Measurements from ENCODE around the gene IFI44L. TPM values are rescaled to one million over a fixed set of nuclear protein-coding genes. Genes with fewer than 3 reads are reported as not detected.

The IFI44L gene
- total RNA-seq, 1 donor from 2014 or later = 5.4 TPM

DNA sequence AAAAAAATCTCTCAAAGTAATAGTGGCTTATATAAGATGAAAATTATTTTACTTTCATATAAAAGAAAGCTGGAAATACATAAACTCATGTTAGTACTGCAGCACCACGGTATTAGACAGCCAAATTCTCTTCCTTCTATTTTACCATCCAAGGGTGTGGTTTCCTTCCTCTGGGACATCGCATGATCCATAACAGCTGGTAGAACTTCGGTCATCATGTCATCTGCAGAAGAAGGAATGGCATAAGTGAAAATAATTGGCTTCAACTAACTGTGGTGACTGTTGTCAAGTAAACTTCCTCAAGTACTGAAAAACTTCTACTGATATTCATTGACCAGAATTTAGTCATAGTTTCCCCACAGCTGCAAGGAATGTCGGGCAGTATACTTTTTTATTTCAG, 28.3 kb upstream of the IFI44L start:
- H3K27ac ChIP-seq (replicated peaks) = no peak overlapping the region
- intact Hi-C loops (cut with micrococcal nuclease) = no loop called here
- no peak overlapping the region for H3K4me3 ChIP-seq
- TF ChIP-seq, protein P1, sequence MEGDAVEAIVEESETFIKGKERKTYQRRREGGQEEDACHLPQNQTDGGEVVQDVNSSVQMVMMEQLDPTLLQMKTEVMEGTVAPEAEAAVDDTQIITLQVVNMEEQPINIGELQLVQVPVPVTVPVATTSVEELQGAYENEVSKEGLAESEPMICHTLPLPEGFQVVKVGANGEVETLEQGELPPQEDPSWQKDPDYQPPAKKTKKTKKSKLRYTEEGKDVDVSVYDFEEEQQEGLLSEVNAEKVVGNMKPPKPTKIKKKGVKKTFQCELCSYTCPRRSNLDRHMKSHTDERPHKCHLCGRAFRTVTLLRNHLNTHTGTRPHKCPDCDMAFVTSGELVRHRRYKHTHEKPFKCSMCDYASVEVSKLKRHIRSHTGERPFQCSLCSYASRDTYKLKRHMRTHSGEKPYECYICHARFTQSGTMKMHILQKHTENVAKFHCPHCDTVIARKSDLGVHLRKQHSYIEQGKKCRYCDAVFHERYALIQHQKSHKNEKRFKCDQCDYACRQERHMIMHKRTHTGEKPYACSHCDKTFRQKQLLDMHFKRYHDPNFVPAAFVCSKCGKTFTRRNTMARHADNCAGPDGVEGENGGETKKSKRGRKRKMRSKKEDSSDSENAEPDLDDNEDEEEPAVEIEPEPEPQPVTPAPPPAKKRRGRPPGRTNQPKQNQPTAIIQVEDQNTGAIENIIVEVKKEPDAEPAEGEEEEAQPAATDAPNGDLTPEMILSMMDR (IDR thresholded peaks at IDR 0.05; ENCODE audit: borderline replicate concordance) = no peak
- H3K9me3 ChIP-seq (replicated peaks) = peaks cover 15% of the 10 kb centered on the region
- no peaks in the 10 kb centered on the region for H3K36me3 ChIP-seq
- no peaks in the 10 kb centered on the region for H3K27me3 ChIP-seq (ENCODE audit: low read depth)
- DNase-seq = no peak
- no peaks in the 10 kb centered on the region for H3K4me1 ChIP-seq

DNA sequence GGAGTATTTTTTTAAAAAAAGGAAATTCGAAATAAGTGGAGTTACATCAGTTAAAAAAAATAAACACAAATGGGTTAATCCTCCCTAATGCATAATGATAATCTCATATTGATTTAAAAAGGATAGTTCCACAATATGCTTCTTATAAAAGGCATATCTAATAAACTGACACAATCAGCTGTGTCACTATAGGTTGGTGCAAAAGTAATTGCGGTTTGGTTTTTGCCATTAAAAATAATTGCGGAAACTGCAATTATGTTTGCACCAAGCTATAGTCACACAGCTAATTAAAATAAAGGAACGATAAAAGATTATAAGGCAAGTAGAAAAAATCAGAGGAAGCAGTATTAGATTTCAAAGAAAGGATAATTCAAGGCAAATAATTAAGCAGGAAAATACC, 21.0 kb upstream of the IFI44L start:
- Histone ChIP-seq H3K4me1 (no peaks in the 10 kb centered on the region), H3K27me3 (ENCODE audit: low read depth) (no peaks in the 10 kb centered on the region), H3K4me3 (no peak overlapping the region), H3K27ac (replicated peaks) (no peak overlapping the region), H3K36me3 (no peaks in the 10 kb centered on the region), H3K9me3 (replicated peaks) (peaks cover 13% of the 10 kb centered on the region)
- DNase-seq = no peak
- intact Hi-C loops (cut with micrococcal nuclease) = no loop called here
- TF ChIP-seq, protein P1 (IDR thresholded peaks at IDR 0.05; ENCODE audit: borderline replicate concordance) = no peak

DNA sequence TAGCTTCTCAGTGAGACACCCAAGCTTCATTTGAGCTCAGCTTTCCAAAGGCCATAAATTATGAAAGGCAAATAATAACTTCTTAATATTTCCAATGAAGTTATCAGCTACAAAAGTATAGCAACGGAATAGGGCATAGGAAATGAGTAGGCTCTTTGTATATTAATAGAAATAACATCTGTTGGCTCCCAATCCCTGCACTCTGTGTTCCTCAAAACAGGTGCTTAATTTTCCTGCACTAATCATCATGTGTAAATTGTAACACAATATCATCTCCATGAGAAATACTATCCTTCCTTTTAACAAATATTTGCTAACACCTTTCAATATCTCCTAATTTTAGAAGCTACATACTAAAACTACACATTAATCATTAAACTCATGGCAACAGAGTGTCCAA, 19.2 kb upstream of the IFI44L start:
- H3K4me3 ChIP-seq = no peak overlapping the region
- no peaks in the 10 kb centered on the region for H3K27me3 ChIP-seq (ENCODE audit: low read depth)
- TF ChIP-seq, protein P1 (IDR thresholded peaks at IDR 0.05; ENCODE audit: borderline replicate concordance) = no peak
- no peaks in the 10 kb centered on the region for H3K9me3 ChIP-seq (replicated peaks)
- H3K27ac ChIP-seq (replicated peaks) = no peak overlapping the region
- no peaks in the 10 kb centered on the region for H3K4me1 ChIP-seq
- intact Hi-C loops (cut with micrococcal nuclease) = no loop called here
- DNase-seq = no peak
- no peaks in the 10 kb centered on the region for H3K36me3 ChIP-seq

DNA sequence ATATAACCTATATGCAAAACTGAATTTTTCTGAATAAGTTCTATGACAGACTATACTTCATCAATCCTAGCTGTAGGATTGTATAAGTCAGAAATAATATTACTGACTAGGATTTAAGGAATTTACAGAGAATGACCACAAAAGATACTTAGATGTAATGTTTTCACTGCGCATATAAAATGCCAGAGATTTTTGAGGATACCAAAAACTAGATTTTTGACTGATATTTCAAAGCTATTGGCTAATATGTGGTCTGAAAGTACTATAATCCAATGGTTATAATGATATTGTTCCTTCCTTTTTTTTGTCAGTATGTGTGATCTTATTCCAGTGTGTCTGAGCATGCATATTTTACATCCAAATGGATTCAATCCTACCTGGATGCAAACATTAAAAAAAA, 17.0 kb upstream of the IFI44L start:
- TF ChIP-seq, protein P1 (IDR thresholded peaks at IDR 0.05; ENCODE audit: borderline replicate concordance) = no peak
- H3K4me3 ChIP-seq = no peak overlapping the region
- H3K4me1 ChIP-seq = no peaks in the 10 kb centered on the region
- H3K36me3 ChIP-seq = no peaks in the 10 kb centered on the region
- intact Hi-C loops (cut with micrococcal nuclease) = no loop called here
- DNase-seq = no peak
- H3K9me3 ChIP-seq (replicated peaks) = no peaks in the 10 kb centered on the region
- H3K27ac ChIP-seq (replicated peaks) = no peak overlapping the region
- peaks cover 8% of the 10 kb centered on the region for H3K27me3 ChIP-seq (ENCODE audit: low read depth)

DNA sequence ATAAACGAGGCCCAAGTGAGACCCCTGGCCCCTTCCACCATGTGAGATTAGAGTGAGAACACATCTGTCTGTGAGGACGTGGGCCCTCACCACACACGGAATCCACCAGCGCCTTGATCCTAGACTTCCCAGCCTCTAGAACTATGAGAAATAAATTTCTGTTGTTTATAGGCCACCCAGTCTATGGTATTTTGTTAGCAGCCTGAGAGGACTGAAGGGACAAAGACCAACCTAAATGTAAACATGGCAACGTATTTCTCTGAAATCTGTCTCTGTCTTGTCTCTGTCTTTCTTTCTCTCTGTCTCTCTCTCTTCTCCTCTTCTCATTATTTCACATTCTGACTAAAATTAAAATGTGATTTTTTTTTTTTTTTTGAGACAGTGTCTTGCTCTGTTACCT, 15.6 kb upstream of the IFI44L start:
- H3K27me3 ChIP-seq (ENCODE audit: low read depth) = peaks cover 9% of the 10 kb centered on the region
- H3K4me1 ChIP-seq = no peaks in the 10 kb centered on the region
- TF ChIP-seq, protein P1 (IDR thresholded peaks at IDR 0.05; ENCODE audit: borderline replicate concordance) = no peak
- intact Hi-C loops (cut with micrococcal nuclease) = loop anchor here (5.0 kb wide), 1 partner anchor 467 kb away; no protein-coding TSS in a partner anchor
- H3K4me3 ChIP-seq = no peak overlapping the region
- no peaks in the 10 kb centered on the region for H3K36me3 ChIP-seq
- H3K27ac ChIP-seq (replicated peaks) = no peak overlapping the region
- H3K9me3 ChIP-seq (replicated peaks) = no peaks in the 10 kb centered on the region
- DNase-seq = no peak

DNA sequence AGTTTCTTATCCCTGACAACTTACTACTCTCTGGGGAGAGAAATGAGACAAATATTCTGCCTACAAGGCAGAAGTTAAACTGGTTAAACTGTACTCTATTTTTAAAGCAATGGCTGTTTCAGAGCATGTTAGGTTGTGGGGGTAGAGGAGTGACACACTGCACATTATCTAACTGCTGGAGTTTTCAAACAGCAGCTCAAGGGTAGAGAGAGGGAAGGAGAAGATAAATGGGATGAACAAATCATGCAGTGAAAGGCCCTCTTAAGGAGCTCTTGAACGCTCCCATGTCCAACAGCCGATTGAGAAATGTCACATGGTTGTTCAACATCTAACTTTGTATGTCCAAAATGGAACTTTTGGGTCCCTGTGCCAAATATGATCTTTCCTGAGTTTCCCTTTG, 14.0 kb upstream of the IFI44L start:
- H3K36me3 ChIP-seq = no peaks in the 10 kb centered on the region
- intact Hi-C loops (cut with micrococcal nuclease) = loop anchor here (5.0 kb wide), 1 partner anchor 469 kb away; no protein-coding TSS in a partner anchor
- H3K27ac ChIP-seq (replicated peaks) = no peak overlapping the region
- H3K9me3 ChIP-seq (replicated peaks) = no peaks in the 10 kb centered on the region
- H3K4me1 ChIP-seq = no peaks in the 10 kb centered on the region
- no peak overlapping the region for H3K4me3 ChIP-seq
- DNase-seq = no peak
- TF ChIP-seq, protein P1 (IDR thresholded peaks at IDR 0.05; ENCODE audit: borderline replicate concordance) = no peak
- H3K27me3 ChIP-seq (ENCODE audit: low read depth) = peaks cover 9% of the 10 kb centered on the region

Measured in left ventricle myocardium inferior (tissue), 1 donor.